HCT116 (cell line): ENCODE data around the gene SPPL2C. TPM values are rescaled to one million over a fixed set of nuclear protein-coding genes. Genes with fewer than 3 reads are reported as not detected.
"Not testable (repeated sequence)": the region's sequence is repeated elsewhere in the genome, so short reads cannot be mapped to it uniquely, and the experiment has no call there.

Experiments
- ATAC-seq: fragments of 200-7000 bp; cut with Tn5 transposase; 2 replicates; pipeline ENCODE4 v1.9.1; 2020; ENCODE audit warnings: mild to moderate bottlenecking, moderate library complexity
- BruUV-seq: library from RNA; stranded (reverse); fragments of 400-500 nt; replicated peaks from 2 replicates; lab custom pipeline; 2021; lab: Mats Ljungman, UMichigan
- CTCF ChIA-PET: fragments of 300-600 bp; sonication (Branson Sonifier 250); formaldehyde crosslinking; loops from one replicate; lab custom pipeline; 2021; ENCODE audit warnings: antibody characterized with exemption; lab: Charles Lee
- POLR2A ChIA-PET: fragments of 300-600, 350-600 bp; sonication (Branson Sonifier 250); formaldehyde crosslinking; loops from one replicate; lab custom pipeline; 2021; ENCODE audit warnings: antibody characterized with exemption; lab: Charles Lee
- RAD21 ChIA-PET, 2 experiments: fragments of 300-600 bp; sonication (Branson Sonifier 250); formaldehyde crosslinking; loops; one replicate each; lab custom pipeline; 2023; ENCODE audit warnings: low total read pairs in 2 of 2; ENCODE audit not compliant: uncharacterized antibody in 2 of 2, unreplicated experiment in 2 of 2, low non-redundant PET in 1 of 2; lab: Charles Lee
- DNase-seq: peaks from one replicate; pipeline ENCODE4 v3.0.0-alpha.2; 2010; ENCODE audit warnings: low read depth, low spot score
- H2AFZ ChIP-seq: fragments of 200-600 bp; shearing (Covaris generic), sonication (generic); 2 replicates; pipeline ENCODE4 v1.6.1; 2017; ENCODE audit warnings: low read depth, mixed run types, mixed read lengths, antibody characterized with exemption, low read length; ENCODE audit not compliant: poor library complexity, severe bottlenecking
- H3K27ac ChIP-seq: 2 replicates; pipeline ENCODE4 v1.5.1; 2012; ENCODE audit warnings: low read depth, low read length
- H3K27me3 ChIP-seq: fragments of 200-600 bp; sonication (generic); 2 replicates; pipeline ENCODE4 v1.6.1; 2016; ENCODE audit warnings: mixed run types, low read length, mixed read lengths; ENCODE audit not compliant: insufficient read depth
- H3K36me3 ChIP-seq, 2 experiments: fragments of 200-500 bp in 1 of 2; fragments of 200-600 bp in 1 of 2; sonication (Bioruptor generic) in 1 of 2; sonication (generic) in 1 of 2; 2 replicates each; pipeline versions ENCODE4 v1.5.1 to v1.6.1; 2014 to 2016; ENCODE audit warnings: low read length in 2 of 2, inconsistent platforms in 1 of 2, mixed read lengths in 1 of 2, mixed run types in 1 of 2; ENCODE audit not compliant: insufficient read depth in 2 of 2, control insufficient read depth in 1 of 2
- H3K4me1 ChIP-seq, 2 experiments: fragments of 200-600 bp in 1 of 2; sonication (generic) in 1 of 2; 2 replicates each; pipeline versions ENCODE4 v1.5.1 to v1.6.1; 2012 to 2017; ENCODE audit warnings: low read length in 2 of 2, inconsistent platforms in 1 of 2, mild to moderate bottlenecking in 1 of 2, mixed read lengths in 1 of 2, mixed run types in 1 of 2, moderate library complexity in 1 of 2; ENCODE audit not compliant: insufficient read depth in 2 of 2, control insufficient read depth in 1 of 2
- H3K4me2 ChIP-seq: fragments of 200-600 bp; sonication (generic); 2 replicates; pipeline ENCODE4 v1.6.1; 2017; ENCODE audit warnings: mixed run types, low read length, mixed read lengths
- H3K4me3 ChIP-seq, 2 experiments: fragments of 200-600 bp in 1 of 2; sonication (generic) in 1 of 2; replicated peaks in 1 of 2; 2 replicates each; pipeline ENCODE4 v1.5.1; 2011 to 2016; ENCODE audit warnings: low read length in 2 of 2, control low read depth in 1 of 2, low read depth in 1 of 2, mild to moderate bottlenecking in 1 of 2, mixed read lengths in 1 of 2, mixed run types in 1 of 2
- H3K79me2 ChIP-seq: fragments of 200-600 bp; sonication (generic); 2 replicates; pipeline ENCODE4 v1.6.1; 2017; ENCODE audit warnings: mild to moderate bottlenecking, mixed run types, low read length, moderate library complexity, mixed read lengths; ENCODE audit not compliant: insufficient read depth
- H3K9ac ChIP-seq: fragments of 200-600 bp; sonication (generic); 2 replicates; pipeline ENCODE4 v1.6.1; 2016; ENCODE audit warnings: low read length, mixed read lengths
- H3K9me2 ChIP-seq: fragments of 200-600 bp; sonication (generic), shearing (Covaris generic); 2 replicates; pipeline ENCODE4 v1.6.1; 2017; ENCODE audit warnings: mixed run types, mild to moderate bottlenecking, moderate library complexity; ENCODE audit not compliant: insufficient read depth
- H3K9me3 ChIP-seq, 2 experiments: fragments of 200-500 bp in 1 of 2; fragments of 200-600 bp in 1 of 2; sonication (Bioruptor generic) in 1 of 2; sonication (generic) in 1 of 2; 2 replicates each; pipeline ENCODE4 v1.6.1; 2014 to 2017; ENCODE audit warnings: low read length in 2 of 2, mixed read lengths in 2 of 2, inconsistent platforms in 1 of 2, low read depth in 1 of 2, mild to moderate bottlenecking in 1 of 2, mixed run types in 1 of 2, moderate library complexity in 1 of 2; ENCODE audit not compliant: control insufficient read depth in 1 of 2, insufficient read depth in 1 of 2
- H4K20me1 ChIP-seq: fragments of 200-600 bp; sonication (generic), shearing (Covaris generic); 2 replicates; pipeline ENCODE4 v1.6.1; 2017; ENCODE audit warnings: mixed run types, mild to moderate bottlenecking, moderate library complexity; ENCODE audit not compliant: insufficient read depth
- ATF3 ChIP-seq: IDR thresholded peaks from 2 replicates; pipeline ENCODE4 v1.6.1; 2012
- CBX3 ChIP-seq: IDR thresholded peaks from 2 replicates; pipeline ENCODE4 v1.6.1; 2012; ENCODE audit warnings: low read depth
- CEBPB ChIP-seq: IDR thresholded peaks from 2 replicates; pipeline ENCODE4 v1.6.1; 2012; ENCODE audit warnings: low read depth
- CTCF ChIP-seq, 3 experiments: fragments of 200-600 bp in 1 of 3; sonication (generic) in 1 of 3; IDR thresholded peaks in 2 of 3; conservative IDR thresholded peaks in 1 of 3; 2 replicates each; pipeline ENCODE4 v1.5.1; 2012 to 2017; ENCODE audit warnings: low read depth in 2 of 3, low read length in 2 of 3, antibody characterized with exemption in 1 of 3, borderline replicate concordance in 1 of 3, control low read depth in 1 of 3, mild to moderate bottlenecking in 1 of 3, mixed read lengths in 1 of 3, mixed run types in 1 of 3, moderate library complexity in 1 of 3; ENCODE audit not compliant: insufficient read depth in 1 of 3
- EGR1 ChIP-seq: IDR thresholded peaks from 2 replicates; pipeline ENCODE4 v1.6.1; 2012; ENCODE audit warnings: low read depth
- EZH2phosphoT487 ChIP-seq: fragments of 200-600 bp; IDR thresholded peaks from 2 replicates; pipeline ENCODE4 v1.6.1; 2018; ENCODE audit warnings: antibody characterized with exemption, borderline replicate concordance
- FOSL1 ChIP-seq: IDR thresholded peaks from 2 replicates; pipeline ENCODE4 v1.6.1; 2012; ENCODE audit warnings: low read depth
- JUND ChIP-seq: IDR thresholded peaks from 2 replicates; pipeline ENCODE4 v1.6.1; 2012
- MAX ChIP-seq: IDR thresholded peaks from 2 replicates; pipeline ENCODE4 v1.6.1; 2012
- POLR2A ChIP-seq: IDR thresholded peaks from 2 replicates; pipeline ENCODE4 v1.7.0; 2011; ENCODE audit warnings: borderline replicate concordance; ENCODE audit not compliant: insufficient read depth, insufficient read length; ENCODE audit errors: extremely low read depth
- SIN3A ChIP-seq: IDR thresholded peaks from 2 replicates; pipeline ENCODE4 v1.6.1; 2012; ENCODE audit warnings: low read depth
- SP1 ChIP-seq: IDR thresholded peaks from 2 replicates; pipeline ENCODE4 v1.6.1; 2012; ENCODE audit warnings: low read depth
- YY1 ChIP-seq: IDR thresholded peaks from 2 replicates; pipeline ENCODE4 v1.6.1; 2011; ENCODE audit warnings: low read length, low read depth, moderate library complexity, mild to moderate bottlenecking; ENCODE audit not compliant: insufficient replicate concordance; ENCODE audit errors: extremely low read depth
- ZNF274 ChIP-seq: fragments of 200-500 bp; sonication (Bioruptor generic); IDR thresholded peaks from 2 replicates; pipeline ENCODE4 v1.6.1; 2014; ENCODE audit warnings: mild to moderate bottlenecking, low read depth, low read length, inconsistent platforms
- intact Hi-C: fragments of 100-400 bp; cut with micrococcal nuclease; formaldehyde crosslinking; loops from 2 replicates; pipeline ENCODE4 v1.10.0; 2022
- total RNA-seq: library from RNA; stranded (reverse); gene quantifications from one replicate; pipeline ENCODE4 v1.2.1, GENCODE V29; 2021; ENCODE audit not compliant: unreplicated experiment
- TF ChIP-seq, protein P1 (sequence below): IDR thresholded peaks from 2 replicates; pipeline ENCODE4 v1.6.1; 2011; ENCODE audit warnings: mild to moderate bottlenecking, low read length, moderate library complexity; ENCODE audit not compliant: insufficient replicate concordance; ENCODE audit errors: extremely low read depth

SPPL2C gene
- total RNA-seq, 1 experiment from 2014 or later: not detected

DNA sequence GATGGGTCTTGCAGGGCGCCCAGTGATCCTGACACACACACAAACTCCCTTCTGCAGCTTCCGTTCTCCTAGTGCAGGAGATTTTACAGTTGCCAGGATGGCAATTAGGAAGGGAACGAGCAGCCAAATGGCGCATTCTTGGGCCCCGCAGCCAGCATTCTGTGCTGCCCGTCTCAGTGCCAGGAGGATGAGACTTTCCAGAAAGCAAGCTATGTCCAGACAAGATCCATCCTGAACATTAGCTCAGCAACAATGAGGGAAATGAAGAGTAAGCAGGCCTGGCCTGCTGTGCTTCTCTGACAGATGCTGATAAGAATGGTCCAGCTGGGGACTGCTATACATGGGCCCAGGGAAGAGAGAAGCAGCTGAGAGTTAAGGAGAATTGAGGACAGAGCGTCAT is 16.5 kb downstream of the SPPL2C start:
- DNase-seq: no peak
- Histone ChIP-seq H3K27me3 (peaks cover 42% of the 10 kb centered on the region), H3K4me1 (no peaks in the 10 kb centered on the region), H3K9ac (no peak overlapping the region), H3K4me2 (no peak overlapping the region), H3K36me3 (no peaks in the 10 kb centered on the region), H4K20me1 (no peaks in the 10 kb centered on the region), H3K9me2 (no peaks in the 10 kb centered on the region), H2AFZ (no peak overlapping the region), H3K4me3 (no peak overlapping the region), H3K27ac (no peak overlapping the region)
- intact Hi-C loops: no loop called here
- RAD21 ChIA-PET: no interaction called here
- BruUV-seq: no TSS peak
- no peak for ATAC-seq
- CTCF ChIA-PET: interaction anchor here (1.1 kb wide), 1 partner anchor 9 kb away, joined by 4 read pairs; no protein-coding TSS in a partner anchor
- POLR2A ChIA-PET: no interaction called here
- TF ChIP-seq ZNF274 (no peak), JUND (no peak), EGR1 (no peak), FOSL1 (no peak), MAX (no peak), POLR2A (no peak), CEBPB (no peak), YY1 (no peak), CBX3 (no peak), EZH2phosphoT487 (no peak), ATF3 (no peak), SIN3A (no peak), SP1 (no peak), CTCF (IDR thresholded peaks at IDR 0.05 in 2 of 3, conservative IDR thresholded peaks at IDR 0.05 in 1 of 3; ENCODE audit: borderline replicate concordance in 1 of 3, insufficient read depth in 1 of 3, low read depth in 2 of 3, low read length in 2 of 3) (no peak)
- TF ChIP-seq, protein P1, sequence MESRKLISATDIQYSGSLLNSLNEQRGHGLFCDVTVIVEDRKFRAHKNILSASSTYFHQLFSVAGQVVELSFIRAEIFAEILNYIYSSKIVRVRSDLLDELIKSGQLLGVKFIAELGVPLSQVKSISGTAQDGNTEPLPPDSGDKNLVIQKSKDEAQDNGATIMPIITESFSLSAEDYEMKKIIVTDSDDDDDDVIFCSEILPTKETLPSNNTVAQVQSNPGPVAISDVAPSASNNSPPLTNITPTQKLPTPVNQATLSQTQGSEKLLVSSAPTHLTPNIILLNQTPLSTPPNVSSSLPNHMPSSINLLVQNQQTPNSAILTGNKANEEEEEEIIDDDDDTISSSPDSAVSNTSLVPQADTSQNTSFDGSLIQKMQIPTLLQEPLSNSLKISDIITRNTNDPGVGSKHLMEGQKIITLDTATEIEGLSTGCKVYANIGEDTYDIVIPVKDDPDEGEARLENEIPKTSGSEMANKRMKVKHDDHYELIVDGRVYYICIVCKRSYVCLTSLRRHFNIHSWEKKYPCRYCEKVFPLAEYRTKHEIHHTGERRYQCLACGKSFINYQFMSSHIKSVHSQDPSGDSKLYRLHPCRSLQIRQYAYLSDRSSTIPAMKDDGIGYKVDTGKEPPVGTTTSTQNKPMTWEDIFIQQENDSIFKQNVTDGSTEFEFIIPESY: no peak
- TF ChIP-seq, all 23 proteins: peak for 0
- H3K9me3 ChIP-seq: no peaks in the 10 kb centered on the region
- H3K79me2 ChIP-seq: no peaks in the 10 kb centered on the region

DNA sequence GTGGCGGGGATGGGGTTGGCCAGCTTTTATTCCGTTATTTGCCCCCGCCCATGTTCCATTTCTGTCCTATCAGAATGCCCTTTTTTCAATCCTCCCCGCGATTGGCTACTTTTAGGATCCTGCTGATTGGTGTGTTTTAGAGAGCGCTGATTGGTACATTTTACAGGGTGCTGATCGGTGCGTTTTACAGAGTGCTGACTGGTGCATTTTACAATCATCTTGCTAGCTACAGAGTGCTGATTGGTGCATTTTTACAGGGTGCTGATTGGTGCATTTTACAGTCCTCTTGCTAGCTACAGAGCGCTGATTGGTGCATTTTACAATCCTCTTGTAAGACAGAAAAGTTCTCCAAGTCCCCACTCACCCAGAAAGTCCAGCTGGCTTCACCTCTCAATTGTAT is 17.4 kb downstream of the SPPL2C start:
- H3K9ac ChIP-seq, H3K4me2 ChIP-seq, H3K27ac ChIP-seq, H4K20me1 ChIP-seq, ATAC-seq, H3K9me3 ChIP-seq, H2AFZ ChIP-seq, H3K36me3 ChIP-seq, RAD21 ChIA-PET, H3K9me2 ChIP-seq, intact Hi-C loops, DNase-seq, H3K79me2 ChIP-seq, BruUV-seq, H3K4me1 ChIP-seq, POLR2A ChIA-PET, H3K4me3 ChIP-seq: not testable (repeated sequence)
- peaks cover 42% of the 10 kb centered on the region for H3K27me3 ChIP-seq
- CTCF ChIA-PET: interaction anchor here (1.1 kb wide), 1 partner anchor 10 kb away, joined by 4 read pairs; no protein-coding TSS in a partner anchor
